ENCODE data around the gene CMIP.
"Not testable (repeated sequence)": the region's sequence is repeated elsewhere in the genome, so short reads cannot be mapped to it uniquely, and the experiment has no call there.

CMIP gene

DNA sequence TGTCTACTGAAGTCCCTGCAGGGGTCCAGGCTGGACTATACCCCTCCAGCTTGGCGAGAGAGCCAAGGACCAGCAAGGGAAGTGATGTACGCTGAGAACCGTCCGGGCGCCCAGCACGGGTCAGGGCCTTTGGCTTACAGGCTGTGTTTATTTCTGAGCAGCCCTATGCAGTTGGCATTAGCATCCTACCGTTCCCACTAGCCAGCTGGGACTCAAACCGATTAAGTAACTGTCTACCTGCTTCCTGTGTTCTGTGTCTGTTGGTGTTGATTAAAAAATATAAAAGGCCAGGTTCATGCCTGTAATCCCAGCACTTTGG, 73.8 kb downstream of the CMIP start:
- TF ChIP-seq, protein P1, sequence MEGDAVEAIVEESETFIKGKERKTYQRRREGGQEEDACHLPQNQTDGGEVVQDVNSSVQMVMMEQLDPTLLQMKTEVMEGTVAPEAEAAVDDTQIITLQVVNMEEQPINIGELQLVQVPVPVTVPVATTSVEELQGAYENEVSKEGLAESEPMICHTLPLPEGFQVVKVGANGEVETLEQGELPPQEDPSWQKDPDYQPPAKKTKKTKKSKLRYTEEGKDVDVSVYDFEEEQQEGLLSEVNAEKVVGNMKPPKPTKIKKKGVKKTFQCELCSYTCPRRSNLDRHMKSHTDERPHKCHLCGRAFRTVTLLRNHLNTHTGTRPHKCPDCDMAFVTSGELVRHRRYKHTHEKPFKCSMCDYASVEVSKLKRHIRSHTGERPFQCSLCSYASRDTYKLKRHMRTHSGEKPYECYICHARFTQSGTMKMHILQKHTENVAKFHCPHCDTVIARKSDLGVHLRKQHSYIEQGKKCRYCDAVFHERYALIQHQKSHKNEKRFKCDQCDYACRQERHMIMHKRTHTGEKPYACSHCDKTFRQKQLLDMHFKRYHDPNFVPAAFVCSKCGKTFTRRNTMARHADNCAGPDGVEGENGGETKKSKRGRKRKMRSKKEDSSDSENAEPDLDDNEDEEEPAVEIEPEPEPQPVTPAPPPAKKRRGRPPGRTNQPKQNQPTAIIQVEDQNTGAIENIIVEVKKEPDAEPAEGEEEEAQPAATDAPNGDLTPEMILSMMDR (IDR thresholded peaks at IDR 0.05; ENCODE audit: low read depth, low read length), result no peak
- no peak overlapping the region for H3K4me3 ChIP-seq (ENCODE audit: low read depth, low read length)
- DNase-seq (ENCODE audit: low read depth, low spot score), result no peak
- in situ Hi-C loops (cut with HindIII; ENCODE audit: low sequenced_read_pairs), result no loop called here

DNA sequence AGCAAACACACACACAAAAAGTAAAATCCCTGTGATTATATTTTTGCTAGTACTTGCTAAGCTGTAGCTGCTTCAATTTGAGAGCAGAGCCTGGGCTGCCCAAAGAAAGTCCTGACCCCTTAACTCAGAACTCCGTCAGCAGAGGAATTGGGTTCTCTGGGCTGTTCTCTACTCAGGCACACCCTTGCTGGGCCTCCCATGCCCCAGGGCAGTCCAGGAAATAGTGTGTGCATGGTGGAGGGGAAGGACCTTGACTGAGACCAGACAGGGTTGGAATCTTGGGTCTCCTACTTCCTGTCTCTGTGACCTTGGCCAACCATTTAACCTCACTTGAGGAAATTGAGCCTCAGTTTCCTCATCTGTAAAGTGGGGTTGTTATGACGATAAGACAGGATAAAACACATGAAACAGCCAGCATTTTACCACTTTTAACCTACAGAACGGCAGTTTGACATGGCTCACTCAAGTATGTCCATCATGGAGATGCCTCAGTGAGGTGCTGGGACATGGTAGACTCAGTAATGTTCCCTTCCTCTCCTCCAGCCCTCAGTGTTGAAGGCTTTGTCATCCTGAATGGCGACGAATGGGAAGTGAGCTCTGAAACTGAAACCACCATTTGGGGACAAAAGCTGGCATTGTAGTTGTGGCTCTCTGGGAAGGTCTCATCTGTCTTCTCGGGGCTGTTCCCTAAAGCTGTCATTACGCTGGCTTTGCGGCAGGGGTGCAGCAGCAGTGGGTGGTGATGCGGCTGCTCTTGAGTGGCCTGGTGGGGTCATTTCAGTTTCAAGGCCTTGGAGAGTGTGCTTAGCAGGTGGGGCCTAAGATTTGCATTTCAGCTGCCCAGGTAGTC, 74.9 kb downstream of the CMIP start:
- TF ChIP-seq, protein P1 (IDR thresholded peaks at IDR 0.05; ENCODE audit: low read depth, low read length), result no peak
- in situ Hi-C loops (cut with HindIII; ENCODE audit: low sequenced_read_pairs), result no loop called here
- H3K4me3 ChIP-seq (ENCODE audit: low read depth, low read length), result no peak overlapping the region

DNA sequence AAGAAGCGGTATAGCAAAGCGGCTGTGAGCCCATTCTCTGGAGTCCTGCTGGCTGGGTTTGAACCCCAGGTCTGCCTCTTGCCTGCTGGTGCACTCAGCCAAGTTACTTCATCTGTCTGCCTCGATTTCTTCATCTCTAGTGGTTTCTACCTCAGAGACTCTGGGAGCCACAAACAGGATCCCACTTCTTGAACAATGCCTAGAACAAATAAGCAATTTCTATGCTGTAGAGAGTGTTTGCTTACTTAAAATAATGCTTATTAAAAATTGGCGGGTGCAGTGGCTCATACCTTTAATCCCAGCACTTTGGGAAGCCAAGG, 75.5 kb downstream of the CMIP start:
- DNase-seq (ENCODE audit: low read depth, low spot score), result no peak
- TF ChIP-seq, protein P1 (IDR thresholded peaks at IDR 0.05; ENCODE audit: low read depth, low read length), result no peak
- no peak overlapping the region for H3K4me3 ChIP-seq (ENCODE audit: low read depth, low read length)
- in situ Hi-C loops (cut with HindIII; ENCODE audit: low sequenced_read_pairs), result no loop called here

More for the DNA sequence above, 74.9 kb downstream of the CMIP start:
- no peak for DNase-seq (ENCODE audit: low read depth, low spot score)

DNA sequence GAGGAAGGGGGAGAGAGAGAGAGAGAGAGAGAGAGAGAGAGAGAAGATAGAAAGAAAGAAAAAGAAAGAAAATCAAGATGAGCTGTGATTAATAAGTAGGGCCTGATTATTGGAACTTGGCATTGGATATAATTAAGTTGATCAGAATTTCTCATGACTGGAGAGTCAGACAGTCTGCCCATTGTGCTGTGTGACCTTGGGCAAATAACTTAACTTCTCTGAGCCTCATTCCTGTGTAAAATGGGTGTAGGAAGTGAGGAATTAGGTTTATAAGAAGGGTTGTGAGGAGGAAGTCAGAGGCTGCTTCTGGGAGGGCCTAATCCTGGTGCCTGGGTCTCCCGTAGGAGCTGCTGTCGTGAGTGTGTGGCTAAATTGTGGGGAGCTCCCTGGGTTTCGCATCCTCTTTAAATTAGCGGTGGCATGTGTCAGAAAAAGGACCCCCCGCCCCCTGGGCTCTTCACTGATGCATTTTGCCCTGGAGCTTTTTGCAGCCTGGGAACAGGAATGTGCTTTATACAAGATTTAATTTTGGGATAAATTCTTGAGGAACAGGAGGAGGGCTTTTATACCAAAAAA, 76.0 kb downstream of the CMIP start:
- TF ChIP-seq, protein P1 (IDR thresholded peaks at IDR 0.05; ENCODE audit: low read depth, low read length), result no peak
- no peak overlapping the region for H3K4me3 ChIP-seq (ENCODE audit: low read depth, low read length)
- in situ Hi-C loops (cut with HindIII; ENCODE audit: low sequenced_read_pairs), result no loop called here
- DNase-seq (ENCODE audit: low read depth, low spot score), result no peak

DNA sequence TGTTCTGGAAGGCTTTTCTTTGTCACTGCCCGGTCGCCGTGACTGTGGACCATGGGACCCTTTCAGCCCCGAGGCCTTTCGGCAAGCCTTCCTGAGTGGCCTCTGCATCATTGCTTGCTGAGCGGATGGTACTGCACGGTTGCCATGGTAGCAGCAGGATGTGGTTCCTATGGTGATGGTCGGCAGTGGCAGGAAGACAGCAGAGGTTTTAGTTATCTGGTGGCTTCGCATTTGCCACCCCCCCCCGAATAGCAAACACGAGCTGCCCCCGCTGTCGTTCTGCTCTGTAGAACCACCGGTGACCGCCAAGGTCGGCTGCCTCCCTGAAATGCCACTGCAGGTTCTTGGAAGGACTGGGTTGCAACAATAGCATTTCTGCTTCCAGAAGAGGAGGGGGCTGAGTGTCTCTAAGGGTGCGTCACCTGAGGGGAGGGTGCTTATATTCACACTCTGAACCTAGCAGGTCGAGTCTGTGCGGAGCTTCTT, 76.6 kb downstream of the CMIP start:
- no peak overlapping the region for H3K4me3 ChIP-seq (ENCODE audit: low read depth, low read length)
- DNase-seq (ENCODE audit: low read depth, low spot score), result no peak
- in situ Hi-C loops (cut with HindIII; ENCODE audit: low sequenced_read_pairs), result no loop called here
- TF ChIP-seq, protein P1 (IDR thresholded peaks at IDR 0.05; ENCODE audit: low read depth, low read length), result no peak

DNA sequence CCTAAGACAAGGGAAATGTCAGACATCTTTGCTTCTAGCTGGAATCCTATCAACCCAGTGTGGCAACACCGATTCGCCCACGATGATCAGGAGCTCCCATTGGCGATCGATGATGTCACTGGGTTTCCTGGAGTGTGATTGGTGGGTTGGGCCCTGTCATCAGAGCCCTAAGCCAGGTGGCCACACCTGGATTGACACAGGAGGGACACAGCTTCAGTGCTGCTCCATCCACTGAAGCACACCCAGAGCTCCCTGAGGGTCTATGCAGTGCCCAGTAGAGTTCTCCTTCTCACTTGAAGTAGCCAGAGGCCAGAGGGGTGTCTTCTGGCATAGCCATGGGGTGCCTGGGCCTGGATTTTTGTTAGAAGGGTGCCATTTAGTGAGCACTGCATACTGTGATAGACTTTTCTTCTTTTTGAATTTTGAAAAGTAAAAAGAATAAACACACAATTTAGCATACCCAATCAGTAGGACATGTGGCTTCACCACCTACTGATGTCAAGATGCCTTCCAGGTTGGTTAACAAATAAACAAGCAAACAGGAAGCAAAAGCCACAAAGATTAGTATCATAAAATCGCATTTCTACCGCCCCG, 77.6 kb downstream of the CMIP start:
- TF ChIP-seq, protein P1 (IDR thresholded peaks at IDR 0.05; ENCODE audit: low read depth, low read length), result no peak
- DNase-seq (ENCODE audit: low read depth, low spot score), result no peak
- in situ Hi-C loops (cut with HindIII; ENCODE audit: low sequenced_read_pairs), result no loop called here
- no peak overlapping the region for H3K4me3 ChIP-seq (ENCODE audit: low read depth, low read length)

DNA sequence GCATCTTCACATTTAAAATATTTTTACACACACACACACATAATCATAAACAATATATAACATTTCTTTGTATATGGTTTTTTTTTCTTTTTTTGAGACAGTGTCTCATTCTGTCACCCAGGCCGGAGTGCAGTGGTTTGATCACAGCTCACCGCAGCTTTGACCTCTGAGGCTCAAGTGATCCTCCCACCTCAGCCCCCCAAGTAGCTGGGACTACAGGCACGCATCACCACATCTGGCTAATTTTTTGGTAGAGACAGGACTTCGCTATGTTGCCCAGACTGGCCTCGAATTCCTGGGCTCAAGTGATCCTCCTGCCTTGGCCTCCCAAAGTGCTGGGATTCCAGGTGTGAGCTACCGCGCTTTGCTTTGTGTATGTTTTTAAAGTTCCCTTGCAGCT, 78.2 kb downstream of the CMIP start:
- in situ Hi-C loops (cut with HindIII; ENCODE audit: low sequenced_read_pairs); H3K4me3 ChIP-seq (ENCODE audit: low read depth, low read length); DNase-seq (ENCODE audit: low read depth, low spot score): not testable (repeated sequence)
